HG03460 (cell line): ENCODE data around the gene CDH23.

Experiments used
- ATAC-seq: cut with Tn5 transposase; IDR thresholded peaks from one replicate; pipeline ENCODE4 v1.9.1; 2021; ENCODE audit not compliant: unreplicated experiment

CDH23 gene

DNA sequence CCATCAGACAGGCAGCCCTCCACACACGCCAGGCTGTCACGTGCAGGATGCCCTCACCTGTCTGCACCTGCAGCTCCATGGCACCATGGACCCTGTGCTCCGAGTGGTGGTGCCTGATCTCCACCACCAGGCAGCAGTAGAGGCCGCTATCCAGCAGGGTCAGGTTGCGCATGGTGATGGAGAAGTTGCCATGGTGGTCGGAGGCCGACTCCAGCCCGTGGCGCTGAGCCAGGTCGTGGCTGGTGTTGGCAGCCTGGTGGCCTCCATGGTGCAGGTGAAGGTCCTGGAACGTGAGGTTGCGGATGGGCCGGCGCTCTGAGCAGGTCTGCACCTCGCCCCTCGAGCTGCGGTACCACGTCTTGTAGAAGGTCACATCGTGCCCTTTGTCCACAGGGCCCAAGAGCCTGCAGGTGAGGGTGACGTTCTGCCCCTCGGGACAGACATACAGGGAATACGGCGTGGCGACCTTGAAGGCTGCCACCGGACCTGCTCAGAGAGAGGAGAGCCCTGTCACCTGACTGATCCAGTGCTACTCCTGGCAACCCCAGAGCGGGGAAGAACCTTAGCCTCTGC is 364.9 kb downstream of the CDH23 start:
- ATAC-seq = no peak

DNA sequence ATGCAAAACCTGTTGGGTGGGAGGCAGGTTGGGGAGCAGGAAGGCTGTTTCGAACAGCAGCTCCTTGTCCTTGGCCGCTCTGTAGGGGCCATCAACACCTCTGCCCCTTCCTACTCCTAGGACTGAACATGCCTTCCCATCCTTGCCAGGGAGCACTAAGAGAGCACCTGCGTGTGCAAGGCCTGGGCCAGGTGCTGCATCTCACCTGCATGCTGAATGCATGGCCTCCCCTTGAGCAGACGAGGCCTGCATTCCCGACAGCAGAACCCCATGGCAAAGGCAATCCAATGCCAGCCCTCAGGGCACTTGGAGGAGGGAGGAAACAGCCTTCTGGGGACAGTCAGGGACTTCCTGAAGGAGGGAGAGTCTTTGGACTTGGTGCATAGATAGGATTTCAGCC is 365.6 kb downstream of the CDH23 start:
- ATAC-seq = no peak

DNA sequence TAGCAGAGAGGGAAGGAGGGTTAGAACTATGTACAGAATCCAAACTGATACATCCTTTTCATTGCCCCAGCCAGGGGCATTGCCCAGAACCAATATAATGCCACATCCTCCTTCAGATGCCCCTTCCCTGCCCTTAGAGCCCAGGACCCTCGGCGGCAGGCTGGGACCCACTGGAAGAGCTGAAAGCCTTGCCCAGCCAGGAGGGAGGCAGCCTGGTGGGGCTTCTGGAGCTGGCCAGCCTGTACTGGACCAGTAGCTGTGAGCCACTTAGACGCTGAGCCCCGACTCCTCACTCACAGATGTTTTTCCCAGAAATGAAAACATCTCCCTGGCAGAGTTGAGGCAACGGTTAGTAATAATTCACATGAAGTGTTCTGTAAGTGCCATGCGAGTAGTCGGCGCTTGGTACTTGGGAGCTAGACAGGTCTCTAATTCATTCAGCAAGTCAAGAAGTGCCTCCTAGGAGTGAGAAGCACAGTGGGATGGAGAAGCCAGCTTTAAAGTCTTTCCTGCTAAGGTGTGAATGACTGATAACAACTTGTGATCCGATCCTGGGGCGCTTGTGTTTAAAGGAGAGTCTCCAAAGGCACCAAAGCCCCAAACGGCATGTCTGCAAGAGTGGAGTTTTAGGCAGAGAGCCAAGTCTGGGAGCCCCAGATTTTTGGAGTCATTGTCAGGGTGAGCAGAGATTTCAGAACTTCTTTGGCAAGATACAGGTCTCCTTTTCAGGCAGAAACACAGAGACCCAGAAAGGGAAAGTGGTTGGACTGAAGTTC is 366.8 kb downstream of the CDH23 start:
- ATAC-seq = no peak

DNA sequence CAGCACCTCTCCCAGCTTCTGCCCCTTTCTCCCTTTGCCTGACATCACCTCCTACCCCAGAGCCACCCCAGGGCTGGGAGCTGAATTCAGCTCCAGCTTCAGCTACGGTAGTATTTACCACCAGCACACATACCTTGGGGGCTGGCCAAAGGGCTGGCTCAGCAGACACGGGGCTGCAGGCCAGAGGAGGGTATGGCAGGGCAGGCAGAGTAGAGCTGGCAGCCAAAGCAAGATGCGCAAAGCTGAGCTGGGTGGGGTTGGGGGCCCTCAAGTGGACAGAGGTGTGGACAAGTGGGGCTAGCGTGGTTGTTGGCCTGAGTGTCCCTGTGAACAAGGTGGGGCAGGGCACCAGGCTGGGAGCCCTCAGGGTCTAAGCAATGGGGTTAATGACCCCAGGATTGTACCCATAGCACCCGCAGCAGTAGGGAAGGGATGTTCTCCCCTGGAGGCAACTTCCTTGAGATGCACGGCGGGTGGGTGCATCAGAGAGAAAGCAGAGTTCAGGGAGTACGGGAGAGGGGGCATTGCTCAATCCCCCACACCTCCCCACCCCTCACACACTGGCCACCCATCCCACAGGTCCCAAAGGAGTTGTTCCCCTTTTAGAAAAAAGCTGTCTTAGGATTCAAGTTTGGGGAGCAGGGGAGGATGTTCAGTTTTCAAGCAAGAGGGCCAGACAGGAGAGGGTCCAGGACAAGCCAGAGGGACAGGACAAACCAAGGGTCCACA is 368.6 kb downstream of the CDH23 start:
- no peak for ATAC-seq

DNA sequence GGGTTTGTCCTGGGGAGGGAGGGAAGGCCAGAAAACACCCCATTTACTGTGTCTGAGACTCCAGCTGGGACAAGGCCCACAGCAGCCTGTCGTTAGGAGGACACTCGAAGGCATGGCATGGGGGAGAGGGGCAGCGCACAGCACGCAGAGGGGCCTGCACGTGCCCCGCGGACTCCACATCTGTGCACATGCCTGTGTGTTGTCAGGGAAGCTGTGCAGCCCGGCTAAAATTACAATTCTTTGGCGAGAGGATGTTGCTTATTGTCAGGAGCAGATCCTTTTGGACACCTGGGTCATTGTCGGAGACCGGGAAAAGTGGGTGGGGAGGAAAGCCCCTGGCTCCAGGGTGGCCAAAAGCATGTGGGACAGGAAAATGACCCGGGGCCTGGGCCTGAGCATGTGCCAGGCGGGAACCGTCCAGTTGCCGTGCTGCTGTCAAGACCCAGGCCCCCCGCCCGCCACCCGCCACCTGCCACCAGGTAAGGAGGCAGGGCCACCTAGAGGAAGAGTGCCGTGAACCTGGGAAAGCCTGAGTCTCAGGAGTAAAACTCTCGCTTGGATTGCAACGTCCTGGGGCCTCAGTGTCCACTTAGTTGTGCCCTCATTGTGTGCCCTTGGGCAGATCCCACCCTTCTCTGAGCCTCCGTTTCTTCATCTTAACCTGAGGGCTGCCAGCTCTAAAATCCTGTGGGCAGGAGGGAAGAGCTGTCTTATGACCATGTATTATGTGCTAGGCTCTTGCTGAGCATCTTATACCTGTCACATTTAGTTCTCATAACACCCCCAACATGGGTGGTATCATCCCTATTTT is 369.4 kb downstream of the CDH23 start:
- no peak for ATAC-seq

DNA sequence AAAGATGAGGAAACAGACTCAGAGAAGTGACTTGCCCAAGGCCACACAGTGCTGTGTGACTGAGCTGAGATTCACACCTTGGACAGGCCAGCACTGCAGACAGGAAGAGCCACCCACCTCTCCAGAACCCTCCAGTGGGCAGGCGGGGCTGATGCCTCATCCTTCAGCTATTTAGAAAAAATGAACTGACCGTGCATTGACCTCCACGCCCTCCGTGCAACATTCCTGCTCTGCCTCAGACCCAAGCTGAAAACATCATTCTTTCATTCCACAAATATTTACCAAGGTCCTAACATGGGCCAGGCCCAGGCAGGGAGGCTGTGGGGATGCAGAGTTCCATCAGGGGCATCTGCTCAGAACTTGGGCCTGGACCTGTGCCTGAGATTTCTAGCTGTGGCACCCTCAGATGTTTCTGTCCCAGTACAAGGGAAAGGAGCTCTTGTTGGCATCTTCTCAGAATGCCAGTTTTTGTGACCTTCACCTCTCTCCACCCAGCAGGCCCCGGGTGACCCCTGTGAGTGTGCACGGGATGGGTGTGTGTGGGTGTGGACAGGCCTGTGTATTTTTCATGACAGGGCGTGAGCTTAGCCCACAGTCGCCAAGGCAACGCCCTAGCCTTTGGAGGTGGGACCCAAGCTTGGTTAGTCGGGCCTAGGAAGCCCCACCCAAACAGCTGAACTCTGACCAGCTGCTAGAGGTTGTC is 370.1 kb downstream of the CDH23 start:
- no peak for ATAC-seq

DNA sequence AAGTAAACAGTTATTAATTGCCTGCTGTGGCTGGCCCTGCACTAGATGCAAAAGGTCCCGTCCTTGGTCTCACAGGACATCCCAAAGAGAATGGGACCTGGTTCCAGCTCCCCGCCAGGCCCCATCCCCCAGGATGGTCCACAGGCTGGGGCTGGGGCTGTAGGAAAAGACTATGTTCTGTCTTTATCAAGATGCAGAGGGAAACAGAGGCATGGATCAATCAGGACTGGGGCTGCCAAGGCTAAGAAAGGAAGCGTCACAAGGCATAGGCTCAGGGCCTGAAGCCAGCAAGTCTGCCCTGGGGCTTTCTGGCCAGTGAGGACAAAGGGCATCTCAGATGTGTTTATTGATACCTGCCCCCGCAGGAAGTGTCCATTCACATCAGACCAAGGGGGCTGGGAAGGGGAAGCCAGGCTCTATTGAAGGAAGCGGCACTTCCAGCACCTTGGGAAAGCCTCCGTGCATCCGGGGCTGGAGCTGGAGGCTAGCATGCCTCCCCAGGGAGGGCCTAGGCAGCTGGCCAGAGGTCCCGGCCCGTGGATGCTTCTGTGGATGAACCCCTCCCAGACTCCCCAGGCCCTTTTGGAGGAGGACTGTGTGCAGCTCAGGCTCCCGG is 370.8 kb downstream of the CDH23 start:
- ATAC-seq = no peak

DNA sequence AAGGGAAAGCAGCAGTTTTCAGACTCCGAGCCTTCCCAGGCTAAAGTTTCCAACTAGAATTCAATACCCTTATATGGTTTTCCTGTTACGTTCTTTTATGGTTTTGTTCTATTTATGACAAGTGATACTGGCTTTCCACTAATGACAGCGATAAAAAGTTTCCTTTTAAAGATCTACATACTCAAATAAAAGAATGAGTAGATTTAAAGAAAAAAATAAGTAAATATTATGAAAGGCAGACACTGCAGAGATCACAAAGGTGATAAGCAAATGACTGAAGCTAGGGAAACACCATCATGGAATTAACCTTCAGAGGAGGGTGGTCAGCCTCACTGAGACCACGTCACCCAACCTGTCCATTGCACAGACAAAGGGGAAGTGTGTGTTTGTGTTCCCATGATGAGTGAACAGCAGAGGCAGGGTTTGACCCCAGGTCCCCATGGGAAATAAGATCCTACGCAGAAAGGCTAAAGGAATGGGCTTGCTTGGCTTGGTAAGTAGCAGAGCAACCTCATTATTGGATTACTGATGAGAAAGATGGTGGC is 372.6 kb downstream of the CDH23 start:
- peak; percentile 27 for ATAC-seq

DNA sequence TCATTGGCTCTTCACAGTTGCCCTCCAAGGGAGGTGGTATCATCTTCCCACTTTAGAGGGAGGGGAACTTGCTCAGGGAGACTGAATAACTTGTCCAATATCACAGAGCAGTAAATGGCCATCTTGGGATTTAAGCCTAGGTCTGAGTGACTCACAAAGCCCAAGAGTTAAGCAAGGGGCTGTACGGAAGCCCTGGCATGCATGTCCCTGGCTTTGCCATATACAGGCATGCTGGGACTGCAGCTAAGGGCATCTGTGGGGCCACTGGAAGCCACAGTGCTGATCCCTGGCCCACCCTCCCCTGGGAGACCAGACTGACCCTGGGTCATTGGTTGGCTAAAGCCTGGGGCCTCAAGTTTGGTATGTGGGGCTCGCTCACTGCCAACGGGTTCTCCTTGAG is 373.5 kb downstream of the CDH23 start:
- ATAC-seq = no peak

DNA sequence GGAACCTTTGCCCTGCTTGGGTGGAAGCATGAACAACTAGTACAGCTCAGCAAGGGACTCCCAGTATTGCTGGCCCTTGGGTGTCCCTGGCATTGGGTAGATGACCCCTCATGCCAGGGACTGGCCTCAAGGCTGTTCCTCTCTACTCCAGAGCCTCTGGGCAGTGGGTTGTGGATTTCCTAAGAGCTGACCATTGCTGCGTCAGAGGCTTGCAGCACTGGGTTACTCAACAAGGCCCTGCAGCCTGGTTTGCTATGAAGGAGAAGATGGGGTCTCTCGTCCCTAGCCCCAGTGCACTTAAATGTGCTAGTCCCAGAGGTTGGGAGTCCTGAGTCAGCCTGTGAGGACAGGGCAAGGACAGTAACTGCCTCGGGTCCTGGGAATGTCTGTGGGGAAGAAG is 374.1 kb downstream of the CDH23 start:
- no peak for ATAC-seq

DNA sequence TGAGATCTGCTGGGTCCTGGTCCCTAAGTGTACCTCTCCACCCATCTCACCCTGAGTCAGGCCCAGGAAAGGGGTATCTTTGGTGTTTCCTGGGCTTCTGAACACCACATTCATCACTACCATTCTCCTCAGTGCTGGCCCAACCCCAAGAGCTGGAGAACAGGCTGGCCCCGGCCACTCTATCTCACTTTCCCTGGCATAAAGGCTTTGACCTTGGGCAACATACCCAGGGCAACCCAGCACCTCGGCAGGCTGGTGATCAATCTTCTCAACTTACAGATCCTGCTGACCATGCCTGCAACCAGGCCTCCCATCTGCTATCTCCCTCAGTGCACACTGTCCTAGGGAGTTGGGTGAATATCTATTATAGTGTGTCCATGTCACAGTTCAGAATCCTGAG is 374.5 kb downstream of the CDH23 start:
- no peak for ATAC-seq

DNA sequence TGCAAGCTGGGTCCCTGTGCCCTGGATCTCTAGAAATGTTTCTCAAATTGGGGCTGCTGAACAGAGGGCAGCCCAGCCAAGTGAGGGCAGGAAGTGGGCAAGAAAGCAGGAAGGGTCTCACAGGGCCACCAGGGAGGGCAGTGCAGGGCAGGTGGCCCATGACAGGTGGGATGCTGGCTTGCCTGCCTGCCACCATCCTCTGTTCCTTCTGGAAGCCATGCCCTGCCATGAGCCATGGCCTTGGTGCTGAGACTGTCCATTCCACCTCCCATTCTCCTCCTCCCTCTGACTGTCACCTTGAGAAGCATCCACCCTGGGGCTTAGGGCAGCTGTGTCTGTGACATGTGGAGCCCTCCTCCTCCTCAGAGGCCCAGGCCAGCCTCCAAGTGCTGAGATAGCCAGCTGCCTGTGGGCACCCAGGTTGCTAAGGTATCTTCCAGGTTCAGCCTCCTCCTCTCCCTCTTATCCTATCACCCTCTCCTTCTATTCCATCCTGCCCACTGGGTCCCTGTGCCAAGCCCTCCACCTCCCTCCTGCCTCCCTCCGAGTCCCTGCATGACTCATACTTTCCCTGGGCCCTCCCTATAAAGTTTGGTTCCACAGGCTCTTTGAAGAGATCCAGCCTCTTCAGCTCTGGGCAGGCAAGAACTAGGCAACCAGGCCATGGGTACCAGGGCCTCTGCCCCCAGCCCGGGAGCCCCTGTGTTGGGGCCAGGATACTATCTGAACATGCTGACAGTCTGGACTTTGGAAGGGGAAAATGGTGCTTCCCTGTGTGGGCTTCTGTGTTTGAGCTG is 375.3 kb downstream of the CDH23 start:
- no peak for ATAC-seq

DNA sequence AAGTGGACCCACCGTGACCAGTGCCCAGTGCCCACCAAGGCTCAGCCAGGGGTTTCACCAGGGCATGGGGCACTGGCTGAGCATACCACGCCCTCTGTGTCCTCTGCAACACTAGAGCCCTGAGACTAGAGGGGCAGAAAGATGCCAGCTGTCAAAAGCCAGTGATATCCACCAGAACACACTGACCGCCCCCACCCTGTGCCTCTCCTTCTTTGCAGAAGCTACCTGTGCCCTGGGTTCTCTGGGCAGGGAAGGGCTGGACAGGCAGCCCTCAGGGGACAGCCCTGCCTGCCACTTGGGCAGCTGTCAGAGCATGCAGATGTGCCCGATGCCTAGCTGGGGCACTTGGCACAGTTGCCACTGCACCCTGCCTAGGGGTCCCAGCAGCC is 376.1 kb downstream of the CDH23 start:
- no peak for ATAC-seq

DNA sequence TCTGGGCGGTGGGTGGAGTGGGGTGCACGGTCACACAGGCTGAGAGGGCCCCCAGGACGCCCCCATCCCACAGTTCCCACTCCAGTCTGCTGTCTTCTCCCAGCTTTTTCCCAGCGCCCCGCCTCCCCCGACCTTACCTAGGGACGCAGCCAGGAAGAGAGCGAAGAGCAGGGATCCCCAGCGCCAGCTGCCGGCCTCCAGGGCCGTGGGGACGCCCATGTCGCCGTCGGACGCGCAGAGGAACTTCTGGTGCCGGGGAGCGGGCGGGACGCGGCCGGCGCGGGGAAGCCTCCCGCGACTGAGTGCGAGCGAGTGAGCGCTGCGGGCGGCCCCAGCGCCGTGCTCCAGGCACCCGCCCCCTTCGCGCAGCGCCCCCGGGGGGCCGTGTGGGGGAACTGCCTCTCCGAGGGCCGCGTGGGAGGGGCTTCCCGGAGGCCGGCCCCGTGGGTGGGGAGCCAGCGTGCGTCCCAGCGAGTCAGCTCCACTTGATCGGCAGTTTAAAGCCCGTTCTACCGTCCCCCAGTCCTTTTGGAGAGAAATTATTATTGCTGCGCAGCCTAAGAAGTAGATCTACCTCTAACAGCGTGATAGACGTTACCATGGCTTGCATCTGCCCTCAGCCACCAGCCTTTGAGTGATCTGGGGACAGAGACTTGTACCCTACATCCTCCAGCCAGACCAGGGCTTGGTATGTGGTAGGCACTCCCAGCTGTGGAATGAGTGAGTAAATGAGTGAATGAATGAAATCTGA is 376.7 kb downstream of the CDH23 start, which contains the start of gene VSIR:
TSS of gene VSIR (minus strand) at position 300 of the 751 bp plus-strand sequence. CDS start at position 219, 81 bp downstream.
- ATAC-seq = peak; percentile 45

DNA sequence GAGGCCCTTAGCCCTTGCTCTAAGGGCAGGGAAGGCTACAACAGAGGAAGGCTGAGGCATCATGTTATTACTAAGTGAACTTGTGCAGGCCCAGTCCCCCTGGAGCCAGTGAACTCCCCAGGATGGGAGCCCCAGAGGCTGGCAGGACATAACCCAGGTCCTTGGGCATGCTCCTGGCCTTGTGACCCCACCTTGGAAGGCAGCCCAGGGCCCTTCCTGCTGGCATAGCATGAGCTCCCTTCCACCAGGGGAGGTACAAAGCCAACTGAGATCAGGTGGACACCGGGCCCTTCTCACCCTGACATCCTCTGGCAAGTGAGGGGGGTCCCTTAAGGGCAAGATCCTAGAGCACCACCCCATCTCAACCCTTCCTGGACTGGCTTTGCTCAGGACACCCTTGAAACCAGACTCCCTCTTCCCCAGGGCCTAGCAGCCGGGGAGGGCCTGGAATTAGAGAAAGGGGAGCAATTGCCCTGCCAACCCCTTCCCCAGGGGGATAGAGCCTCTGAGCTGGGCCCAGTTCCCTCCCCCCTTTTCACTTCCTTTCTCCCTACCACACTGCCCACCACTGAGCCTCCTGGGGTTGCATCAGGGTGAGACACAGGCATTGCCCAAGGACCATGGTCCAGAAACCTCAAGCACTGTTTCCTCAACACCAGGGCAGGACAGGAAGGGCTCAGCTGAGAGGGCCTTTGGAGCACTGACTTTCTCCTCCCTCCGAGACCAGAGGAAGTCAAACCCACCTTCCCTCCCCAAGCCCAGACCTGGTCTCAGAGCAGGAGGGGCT is 378.4 kb downstream of the CDH23 start:
- no peak for ATAC-seq

DNA sequence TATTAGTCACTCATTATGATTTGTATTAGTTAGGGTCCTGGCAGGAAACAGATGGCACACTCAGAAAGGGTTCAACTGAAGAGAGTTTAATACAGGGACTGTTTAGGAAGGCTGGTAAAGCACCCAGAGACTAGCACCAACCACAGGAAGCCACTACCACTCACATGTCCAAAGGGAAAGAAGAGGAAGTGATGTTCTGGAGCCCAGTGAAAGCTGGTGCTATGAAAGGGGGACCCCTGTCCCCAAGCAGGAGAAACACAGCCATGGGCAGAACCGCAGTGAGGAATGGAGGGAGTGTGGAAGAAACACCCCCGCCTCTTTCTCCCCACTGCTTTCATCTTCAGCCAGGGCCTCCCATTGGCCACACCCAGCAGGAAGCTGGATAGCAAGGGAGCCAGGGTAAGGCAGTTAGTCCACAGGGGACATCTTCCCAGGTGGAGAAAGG is 379.8 kb downstream of the CDH23 start:
- ATAC-seq = no peak

DNA sequence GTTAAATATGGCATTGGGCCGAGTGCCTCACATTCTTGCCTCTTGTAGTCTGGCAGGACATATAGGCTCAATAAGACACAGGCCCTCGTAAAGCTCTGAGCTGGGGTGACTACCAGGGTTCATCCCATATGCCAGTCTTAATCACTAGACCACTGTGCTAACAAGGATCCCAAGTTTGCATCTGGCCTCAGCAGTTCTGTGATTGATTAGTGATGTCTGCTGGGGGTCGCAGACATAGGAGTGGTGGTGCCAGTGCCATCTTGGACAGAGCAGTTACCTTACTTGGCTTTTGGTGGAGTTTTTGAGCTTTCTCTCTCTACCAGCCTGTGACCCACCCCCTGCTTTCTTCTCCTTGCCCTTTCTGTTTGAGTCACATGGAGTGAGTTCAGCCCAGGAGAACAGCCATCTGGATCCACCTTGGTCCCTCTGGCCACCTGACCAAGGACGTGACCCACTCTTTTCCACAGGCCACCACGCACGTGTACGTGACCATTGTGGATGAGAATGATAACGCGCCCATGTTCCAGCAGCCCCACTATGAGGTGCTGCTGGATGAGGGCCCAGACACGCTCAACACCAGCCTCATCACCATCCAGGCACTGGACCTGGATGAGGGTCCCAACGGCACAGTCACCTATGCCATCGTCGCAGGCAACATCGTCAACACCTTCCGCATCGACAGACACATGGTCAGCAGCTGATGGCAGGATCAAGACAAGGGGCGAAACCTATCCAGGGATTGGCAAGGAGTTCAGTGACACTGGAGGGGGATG is 380.7 kb downstream of the CDH23 start:
- ATAC-seq = no peak
